ENCODE measurements around the gene MED4. TPM values are rescaled to one million over a fixed set of nuclear protein-coding genes. Genes with fewer than 3 reads are reported as not detected.

MED4 gene
- total RNA-seq, 4 donors from 2014 or later: 27.4 to 42.9 (median 35.0) TPM

DNA sequence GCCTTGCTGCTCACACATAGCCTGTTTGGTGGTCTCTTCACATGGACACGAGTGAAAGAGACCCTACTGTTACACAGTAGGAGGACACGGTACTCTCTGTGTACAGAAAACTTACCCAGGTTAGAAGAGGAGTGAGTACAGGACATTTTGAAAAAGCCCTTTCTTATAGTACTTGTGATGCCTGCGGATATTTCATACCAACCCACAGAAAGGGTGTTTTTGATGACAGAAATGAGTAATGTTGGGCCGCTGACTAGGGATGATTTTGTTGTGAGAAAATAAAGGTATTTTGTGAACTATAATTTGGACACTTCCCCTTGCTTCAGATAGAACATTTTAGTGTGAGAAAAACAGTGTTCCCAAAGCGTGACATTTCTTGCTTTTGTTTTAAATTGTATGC, 39.2 kb downstream of the MED4 start:
- DNase-seq (ENCODE audit: low spot score) (no peak), ATAC-seq (ENCODE audit: low FRiP score) (no peak)
- TF ChIP-seq, protein P1, sequence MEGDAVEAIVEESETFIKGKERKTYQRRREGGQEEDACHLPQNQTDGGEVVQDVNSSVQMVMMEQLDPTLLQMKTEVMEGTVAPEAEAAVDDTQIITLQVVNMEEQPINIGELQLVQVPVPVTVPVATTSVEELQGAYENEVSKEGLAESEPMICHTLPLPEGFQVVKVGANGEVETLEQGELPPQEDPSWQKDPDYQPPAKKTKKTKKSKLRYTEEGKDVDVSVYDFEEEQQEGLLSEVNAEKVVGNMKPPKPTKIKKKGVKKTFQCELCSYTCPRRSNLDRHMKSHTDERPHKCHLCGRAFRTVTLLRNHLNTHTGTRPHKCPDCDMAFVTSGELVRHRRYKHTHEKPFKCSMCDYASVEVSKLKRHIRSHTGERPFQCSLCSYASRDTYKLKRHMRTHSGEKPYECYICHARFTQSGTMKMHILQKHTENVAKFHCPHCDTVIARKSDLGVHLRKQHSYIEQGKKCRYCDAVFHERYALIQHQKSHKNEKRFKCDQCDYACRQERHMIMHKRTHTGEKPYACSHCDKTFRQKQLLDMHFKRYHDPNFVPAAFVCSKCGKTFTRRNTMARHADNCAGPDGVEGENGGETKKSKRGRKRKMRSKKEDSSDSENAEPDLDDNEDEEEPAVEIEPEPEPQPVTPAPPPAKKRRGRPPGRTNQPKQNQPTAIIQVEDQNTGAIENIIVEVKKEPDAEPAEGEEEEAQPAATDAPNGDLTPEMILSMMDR (IDR thresholded peaks at IDR 0.05): no peak

DNA sequence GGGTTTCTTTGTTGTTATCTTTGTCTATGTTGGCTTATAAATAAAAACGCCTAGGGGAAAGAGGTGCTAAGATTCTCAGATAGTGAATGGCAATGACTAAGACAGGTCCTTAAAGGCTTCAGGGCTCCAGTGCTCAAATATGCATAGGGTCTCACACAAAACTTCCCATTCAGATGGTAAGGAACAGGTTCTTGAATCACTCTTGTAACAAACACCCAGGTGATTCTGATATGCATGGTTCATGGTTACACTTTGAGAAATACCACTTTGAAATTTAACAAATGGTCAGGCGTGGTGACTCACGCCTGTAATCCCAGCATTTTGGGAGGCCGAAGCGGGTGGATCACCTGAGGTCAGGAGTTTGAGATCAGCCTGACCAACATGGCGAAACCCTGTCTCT, 40.3 kb downstream of the MED4 start:
- no peak for ATAC-seq (ENCODE audit: low FRiP score)
- DNase-seq (ENCODE audit: low spot score): no peak
- TF ChIP-seq, protein P1 (IDR thresholded peaks at IDR 0.05): no peak

DNA sequence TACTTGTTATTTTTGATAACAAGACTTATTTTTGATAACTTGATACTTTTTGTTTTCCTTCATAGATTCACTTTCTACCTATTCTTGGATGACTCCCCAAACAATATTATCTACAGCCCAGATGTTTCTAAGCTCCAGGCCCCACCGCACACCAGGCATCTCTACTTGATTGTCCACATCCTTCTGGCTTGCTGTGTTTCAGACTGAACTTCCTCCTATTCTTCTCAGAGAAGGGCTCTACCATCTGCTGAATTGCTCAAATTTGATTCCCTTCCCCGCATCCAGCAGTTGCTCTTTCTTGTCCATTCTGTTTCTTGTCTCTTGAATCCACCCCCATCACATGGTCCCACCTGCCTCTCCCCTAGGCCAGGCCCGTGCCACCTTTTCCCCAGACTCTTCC, 44.4 kb downstream of the MED4 start:
- TF ChIP-seq, protein P1 (IDR thresholded peaks at IDR 0.05): no peak
- DNase-seq (ENCODE audit: low spot score): no peak
- no peak for ATAC-seq (ENCODE audit: low FRiP score)

DNA sequence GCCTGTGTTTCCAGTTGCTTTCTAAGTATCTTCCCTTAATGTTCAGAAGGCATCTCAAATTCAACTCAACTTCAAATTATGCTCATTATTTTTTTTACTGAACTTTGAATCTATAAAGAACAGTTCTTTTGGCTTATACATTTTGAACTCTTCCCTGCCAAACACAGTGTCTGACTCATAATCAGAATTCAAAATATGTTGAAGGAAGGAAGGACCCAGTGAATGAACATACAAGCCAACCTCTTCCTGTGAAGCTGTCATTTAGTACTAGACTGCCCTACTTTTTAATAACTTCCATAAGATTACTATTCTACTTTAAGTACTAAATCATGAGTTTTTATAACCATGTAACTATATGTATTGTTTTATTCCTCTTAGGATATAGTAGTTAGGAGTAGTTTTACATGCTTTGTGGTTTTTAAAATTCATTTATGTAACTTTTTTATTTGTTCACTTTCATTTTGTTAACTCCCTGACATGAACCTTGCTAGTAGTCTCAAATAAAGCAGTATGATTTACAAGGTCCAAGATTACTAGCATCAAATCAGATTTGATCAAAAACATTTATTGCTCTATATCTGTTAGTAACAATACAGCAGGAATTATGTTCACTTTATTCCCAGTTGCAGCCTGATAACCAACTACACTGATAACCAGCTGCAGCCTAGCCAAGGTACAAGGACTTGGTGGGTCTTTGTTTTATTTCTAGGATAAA, 51.0 kb downstream of the MED4 start:
- no peak for ATAC-seq (ENCODE audit: low FRiP score)
- TF ChIP-seq, protein P1 (IDR thresholded peaks at IDR 0.05): no peak
- no peak for DNase-seq (ENCODE audit: low spot score)

DNA sequence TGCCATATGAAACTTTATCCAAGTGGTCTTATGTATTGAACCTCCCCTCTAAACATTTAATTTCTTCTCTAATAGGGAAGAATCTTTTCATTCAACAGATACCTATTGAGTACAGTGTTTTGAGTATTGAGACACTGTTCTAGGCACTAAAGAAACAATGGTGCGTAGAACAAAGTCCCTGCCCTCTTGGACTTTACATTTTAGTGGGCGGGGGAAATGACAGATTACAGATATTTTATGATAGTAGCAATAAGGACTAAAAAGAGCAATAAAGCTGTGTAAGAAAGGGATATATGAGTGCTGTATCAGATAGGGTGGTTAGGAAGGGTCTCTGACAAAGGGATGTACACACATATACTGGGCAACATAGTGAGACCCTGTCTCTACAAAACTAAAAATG, 52.0 kb downstream of the MED4 start:
- no peak for ATAC-seq (ENCODE audit: low FRiP score)
- TF ChIP-seq, protein P1 (IDR thresholded peaks at IDR 0.05): no peak

DNA sequence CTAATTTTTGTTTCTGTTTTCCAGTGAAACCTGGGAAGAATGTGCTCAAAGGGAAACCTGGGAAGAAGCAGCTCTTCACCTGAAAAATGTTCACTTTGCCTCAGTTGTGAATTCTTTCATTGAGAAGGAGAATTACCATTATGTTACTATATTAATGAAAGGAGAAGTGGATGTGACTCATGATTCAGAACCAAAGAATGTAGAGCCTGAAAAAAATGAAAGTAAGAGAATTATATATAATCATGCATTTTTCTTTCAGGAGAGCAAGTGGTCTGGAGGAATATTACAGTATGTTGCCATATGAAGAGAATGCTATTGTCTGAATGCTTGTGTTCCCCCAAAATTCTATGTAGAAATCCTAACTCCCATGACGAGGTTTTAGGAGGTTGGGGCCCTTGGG, 54.0 kb downstream of the MED4 start:
- TF ChIP-seq, protein P1 (IDR thresholded peaks at IDR 0.05): no peak
- DNase-seq (ENCODE audit: low spot score) (no peak), ATAC-seq (ENCODE audit: low FRiP score) (no peak)

More for the DNA sequence above, 52.0 kb downstream of the MED4 start:
- DNase-seq (ENCODE audit: low spot score): no peak

DNA sequence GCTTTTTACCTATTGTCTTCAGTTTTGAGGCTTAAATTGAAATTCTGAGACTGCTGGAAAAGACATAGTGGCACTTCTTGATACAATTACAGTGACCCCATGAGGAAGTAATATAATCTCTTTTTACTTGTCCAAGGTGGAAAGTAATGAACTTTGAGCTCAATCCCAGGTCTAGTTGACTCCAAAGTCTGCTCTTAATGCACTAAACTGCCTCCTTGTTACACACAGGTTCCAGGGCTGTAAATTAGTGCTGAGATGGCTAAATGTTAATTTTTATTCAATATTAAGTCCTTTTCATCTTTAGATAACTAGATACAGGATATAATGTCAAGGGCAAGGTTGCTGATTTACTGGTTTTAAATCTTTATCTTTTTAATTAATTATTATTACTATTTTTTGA, 54.9 kb downstream of the MED4 start:
- DNase-seq (ENCODE audit: low spot score): no peak
- ATAC-seq (ENCODE audit: low FRiP score): no peak
- TF ChIP-seq, protein P1 (IDR thresholded peaks at IDR 0.05): no peak

All from omental fat pad (tissue), 4 donors.